Activated CD8-positive, alpha-beta memory T cell treated with anti-CD3 and anti-CD28 coated beads for 4 hours (primary cell): ENCODE data around the gene HIF1A.
"Not testable (repeated sequence)": the region's sequence is repeated elsewhere in the genome, so short reads cannot be mapped to it uniquely, and the experiment has no call there.

Source experiments
- DNase-seq, 2 donors: peaks; one replicate each; pipeline ENCODE4 v3.0.0-alpha.2; 2020; ENCODE audit warnings: low read depth in 2 of 2

Gene HIF1A

GRCh38 chr14:61708693-61709092, 13.4 kb downstream of the HIF1A start:
- not testable (repeated sequence) for DNase-seq

GRCh38 chr14:61710853-61711817, 15.8 kb downstream of the HIF1A start:
- no peak for DNase-seq

GRCh38 chr14:61712137-61712536, 16.8 kb downstream of the HIF1A start:
- DNase-seq: no peak

- DNase-seq: no peak
Measured at GRCh38 chr14:61713724-61714437, 18.6 kb downstream of the HIF1A start.

- no peak for DNase-seq
Measured at GRCh38 chr14:61716956-61717355, 21.6 kb downstream of the HIF1A start.

GRCh38 chr14:61718039-61718438, 22.7 kb downstream of the HIF1A start:
- no peak for DNase-seq

- no peak for DNase-seq
Measured at GRCh38 chr14:61719344-61720293, 24.3 kb downstream of the HIF1A start.

GRCh38 chr14:61720294-61720661, 25.0 kb downstream of the HIF1A start:
- no peak for DNase-seq

GRCh38 chr14:61720741-61721140, 25.4 kb downstream of the HIF1A start:
- no peak for DNase-seq

GRCh38 chr14:61724133-61724532, 28.8 kb downstream of the HIF1A start:
- DNase-seq: no peak

- no peak for DNase-seq
Measured at GRCh38 chr14:61726778-61727658, 31.7 kb downstream of the HIF1A start.

- DNase-seq: no peak
Measured at GRCh38 chr14:61730756-61731373, 35.6 kb downstream of the HIF1A start.

- no peak for DNase-seq
Measured at GRCh38 chr14:61733972-61734371, 38.7 kb downstream of the HIF1A start.

- no peak for DNase-seq
Measured at GRCh38 chr14:61736751-61737150, 41.4 kb downstream of the HIF1A start.

GRCh38 chr14:61737915-61738314, 42.6 kb downstream of the HIF1A start:
- no peak for DNase-seq

GRCh38 chr14:61739133-61739532, 43.8 kb downstream of the HIF1A start:
- DNase-seq: no peak

- no peak for DNase-seq
Measured at GRCh38 chr14:61742371-61742770, 47.1 kb downstream of the HIF1A start.

GRCh38 chr14:61744238-61744637, 48.9 kb downstream of the HIF1A start:
- DNase-seq: no peak

- not testable (repeated sequence) for DNase-seq
Measured at GRCh38 chr14:61746346-61746745, 51.0 kb downstream of the HIF1A start.

- DNase-seq: no peak
Measured at GRCh38 chr14:61746881-61747280, 51.6 kb downstream of the HIF1A start.
